Measurements from ENCODE around the gene TPM4.

The TPM4 gene

DNA sequence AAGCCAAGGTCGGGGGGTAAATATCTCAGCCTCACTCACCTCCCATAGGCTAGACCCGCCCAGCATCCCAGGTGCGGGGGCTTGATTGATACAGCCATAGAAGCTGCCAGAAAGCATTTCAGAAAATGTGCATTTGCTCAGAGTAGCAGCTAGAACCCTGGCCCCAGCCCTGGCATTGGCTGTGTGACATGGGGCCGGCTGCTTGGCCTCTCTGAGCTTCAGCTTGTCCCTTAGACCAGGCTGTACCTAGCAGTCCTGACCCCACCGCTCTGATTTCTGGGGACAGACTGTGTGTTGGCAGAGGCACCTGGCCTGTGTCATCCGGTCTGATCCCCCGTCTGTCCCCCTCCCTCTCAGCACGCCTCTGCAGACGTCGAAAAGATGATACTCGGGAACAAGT lies 50.8 kb downstream of the TPM4 start:
- TF ChIP-seq, protein P1, sequence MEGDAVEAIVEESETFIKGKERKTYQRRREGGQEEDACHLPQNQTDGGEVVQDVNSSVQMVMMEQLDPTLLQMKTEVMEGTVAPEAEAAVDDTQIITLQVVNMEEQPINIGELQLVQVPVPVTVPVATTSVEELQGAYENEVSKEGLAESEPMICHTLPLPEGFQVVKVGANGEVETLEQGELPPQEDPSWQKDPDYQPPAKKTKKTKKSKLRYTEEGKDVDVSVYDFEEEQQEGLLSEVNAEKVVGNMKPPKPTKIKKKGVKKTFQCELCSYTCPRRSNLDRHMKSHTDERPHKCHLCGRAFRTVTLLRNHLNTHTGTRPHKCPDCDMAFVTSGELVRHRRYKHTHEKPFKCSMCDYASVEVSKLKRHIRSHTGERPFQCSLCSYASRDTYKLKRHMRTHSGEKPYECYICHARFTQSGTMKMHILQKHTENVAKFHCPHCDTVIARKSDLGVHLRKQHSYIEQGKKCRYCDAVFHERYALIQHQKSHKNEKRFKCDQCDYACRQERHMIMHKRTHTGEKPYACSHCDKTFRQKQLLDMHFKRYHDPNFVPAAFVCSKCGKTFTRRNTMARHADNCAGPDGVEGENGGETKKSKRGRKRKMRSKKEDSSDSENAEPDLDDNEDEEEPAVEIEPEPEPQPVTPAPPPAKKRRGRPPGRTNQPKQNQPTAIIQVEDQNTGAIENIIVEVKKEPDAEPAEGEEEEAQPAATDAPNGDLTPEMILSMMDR (IDR thresholded peaks at IDR 0.05; ENCODE audit: insufficient read depth, low read depth, low read length, missing control alignments): no peak
- no peak overlapping the region for H3K4me3 ChIP-seq (ENCODE audit: low read depth, low read length)
- DNase-seq (ENCODE audit: low read depth): no peak

DNA sequence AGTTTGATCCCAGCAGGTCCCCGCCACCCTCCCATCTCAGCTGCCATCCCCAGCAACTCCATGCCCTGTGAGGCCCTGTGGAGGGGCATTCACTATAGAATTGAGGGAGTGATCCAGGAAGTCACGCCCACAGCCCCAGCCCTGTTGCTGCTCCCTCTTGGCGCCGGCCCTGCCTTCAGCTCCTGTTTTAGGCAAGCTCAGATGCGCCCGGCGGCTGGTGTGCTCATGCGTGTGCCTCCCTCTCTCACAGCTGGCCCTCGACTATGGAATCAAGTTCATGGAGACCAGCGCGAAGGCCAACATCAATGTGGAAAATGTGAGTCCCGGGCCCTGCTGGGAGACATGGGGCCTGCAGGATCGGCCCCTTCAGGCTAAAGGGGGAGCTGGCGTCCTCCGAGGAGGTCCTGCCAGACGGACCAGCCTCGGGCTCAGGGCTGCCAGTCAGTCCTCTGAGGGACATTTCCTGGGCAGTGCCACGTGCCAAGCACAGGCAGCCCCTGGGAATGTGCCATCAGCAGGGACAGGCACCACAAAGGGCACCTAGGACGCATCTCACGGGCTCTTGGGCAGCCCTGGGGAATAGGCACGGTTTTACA lies 51.6 kb downstream of the TPM4 start:
- no peak for DNase-seq (ENCODE audit: low read depth)
- TF ChIP-seq, protein P1 (IDR thresholded peaks at IDR 0.05; ENCODE audit: insufficient read depth, low read depth, low read length, missing control alignments): no peak
- H3K4me3 ChIP-seq (ENCODE audit: low read depth, low read length): no peak overlapping the region

GRCh38 chr19:16131648-16132047 lies 55.4 kb downstream of the TPM4 start:
- no peak for DNase-seq (ENCODE audit: low read depth)
- no peak overlapping the region for H3K4me3 ChIP-seq (ENCODE audit: low read depth, low read length)
- TF ChIP-seq, protein P1 (IDR thresholded peaks at IDR 0.05; ENCODE audit: insufficient read depth, low read depth, low read length, missing control alignments): no peak

GRCh38 chr19:16133818-16134217 lies 57.5 kb downstream of the TPM4 start:
- H3K4me3 ChIP-seq (ENCODE audit: low read depth, low read length): no peak overlapping the region
- TF ChIP-seq, protein P1 (IDR thresholded peaks at IDR 0.05; ENCODE audit: insufficient read depth, low read depth, low read length, missing control alignments): no peak
- no peak for DNase-seq (ENCODE audit: low read depth)

- H3K4me3 ChIP-seq (ENCODE audit: low read depth, low read length): no peak overlapping the region
- peak; percentile 88 for DNase-seq (ENCODE audit: low read depth)
- TF ChIP-seq, protein P1 (IDR thresholded peaks at IDR 0.05; ENCODE audit: insufficient read depth, low read depth, low read length, missing control alignments): no peak
These were observed 58.2 kb downstream of the TPM4 start for GRCh38 chr19:16134510-16134909.

GRCh38 chr19:16135430-16136127 lies 59.3 kb downstream of the TPM4 start:
- H3K4me3 ChIP-seq (ENCODE audit: low read depth, low read length): no peak overlapping the region
- TF ChIP-seq, protein P1 (IDR thresholded peaks at IDR 0.05; ENCODE audit: insufficient read depth, low read depth, low read length, missing control alignments): no peak
- no peak for DNase-seq (ENCODE audit: low read depth)

Data from GM12865 (cell line).